HL-60 (cell line): ENCODE data around the gene GRM8.

Experiments used
- CTCF ChIP-seq: IDR thresholded peaks from one replicate; pipeline ENCODE4 v1.5.1; 2011; ENCODE audit warnings: low read length, control low read depth, inconsistent platforms; ENCODE audit not compliant: insufficient read depth
- SPI1 ChIP-seq: IDR thresholded peaks from 2 replicates; pipeline ENCODE4 v1.6.1; 2012; ENCODE audit warnings: low read depth, mild to moderate bottlenecking, borderline replicate concordance

GRCh38 chr7:127189074-127189473 is 63.7 kb downstream of the GRM8 start:
- TF ChIP-seq SPI1 = no peak
- no peak for TF ChIP-seq CTCF
